GM19193 (cell line): Measurements from ENCODE around the gene RTTN.

ENCODE experiments used
- POLR2A ChIP-seq: IDR thresholded peaks from 4 replicates; pipeline ENCODE4 v1.6.1; 2011; ENCODE audit not compliant: insufficient read depth, insufficient read length; ENCODE audit errors: extremely low read depth

The RTTN gene

GRCh38 chr18:70205421-70206397 is at the start of gene RTTN:
Gene RTTN, minus strand, starts transcription at chr18:70205687. Its CDS starts 29 bp downstream, at chr18:70205658.
- TF ChIP-seq POLR2A: peak; percentile 78

GRCh38 chr18:70250781-70251180 is 45.3 kb upstream of the RTTN start:
- TF ChIP-seq POLR2A: no peak

- TF ChIP-seq POLR2A: no peak
These were observed 43.6 kb upstream of the RTTN start for GRCh38 chr18:70249118-70249517.

GRCh38 chr18:70246061-70246466 is 40.6 kb upstream of the RTTN start:
- TF ChIP-seq POLR2A: no peak

- TF ChIP-seq POLR2A: no peak
These were observed 37.8 kb upstream of the RTTN start for GRCh38 chr18:70243131-70243929.

DNA sequence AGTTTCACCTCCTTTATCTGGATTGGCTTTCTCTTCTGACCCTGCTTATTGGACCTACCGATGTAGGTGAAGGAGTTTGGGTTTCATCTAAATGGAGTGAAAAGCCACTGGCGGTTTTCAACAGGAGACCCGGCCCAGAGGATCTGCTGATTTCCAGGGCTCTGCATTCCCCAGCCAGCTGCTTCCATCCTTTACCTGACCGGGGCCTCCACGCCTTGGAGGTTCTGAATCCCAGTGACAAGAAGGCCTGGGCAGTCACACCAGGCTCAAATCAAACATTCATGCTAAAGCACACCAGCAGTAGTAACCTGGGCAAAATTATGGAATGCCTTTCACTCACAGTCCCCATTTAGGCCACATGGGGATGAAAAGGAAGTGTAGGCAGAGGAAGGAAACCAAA is 30.0 kb upstream of the RTTN start:
- TF ChIP-seq POLR2A: no peak

GRCh38 chr18:70234667-70235459 is 29.4 kb upstream of the RTTN start:
- no peak for TF ChIP-seq POLR2A

DNA sequence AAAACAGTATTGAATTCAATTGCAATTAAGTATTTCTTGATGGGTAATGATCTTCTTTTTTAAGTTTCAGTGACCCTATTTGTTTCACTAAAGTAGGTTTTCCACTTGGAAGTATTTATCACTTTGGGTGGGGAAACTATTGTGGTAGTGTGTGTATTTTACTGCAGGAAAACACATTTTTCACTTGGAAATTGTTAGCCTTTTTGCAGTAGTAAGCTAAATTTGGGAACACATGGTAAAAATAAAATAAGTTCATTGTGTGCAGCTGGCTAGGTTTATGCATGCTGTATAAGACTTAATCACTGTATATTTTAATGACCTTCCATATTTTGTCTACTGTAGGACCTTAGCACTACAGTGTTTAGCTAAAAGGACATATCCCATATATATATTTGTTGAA is 28.5 kb upstream of the RTTN start:
- no peak for TF ChIP-seq POLR2A

DNA sequence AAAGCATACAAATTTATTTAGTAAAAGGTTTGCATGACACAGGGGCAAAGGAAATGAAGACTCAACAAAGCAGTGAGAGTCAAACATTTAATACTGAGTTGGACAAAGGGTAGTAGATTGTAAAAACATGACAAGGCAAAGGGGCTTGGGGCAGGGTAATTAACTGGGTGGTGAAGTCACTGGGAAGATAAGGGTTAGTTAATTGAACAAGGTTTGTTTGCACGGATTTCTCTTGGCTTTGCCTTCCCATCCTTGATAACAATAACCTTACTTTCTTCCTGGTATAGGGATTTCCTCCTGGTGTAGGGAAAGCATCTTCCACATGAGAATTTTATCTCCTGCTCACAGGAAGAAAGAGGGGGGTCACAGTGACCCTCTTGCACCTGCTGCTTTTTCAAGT is 26.8 kb upstream of the RTTN start:
- no peak for TF ChIP-seq POLR2A

- TF ChIP-seq POLR2A: no peak
These were observed 24.2 kb upstream of the RTTN start for GRCh38 chr18:70229639-70230038.

DNA sequence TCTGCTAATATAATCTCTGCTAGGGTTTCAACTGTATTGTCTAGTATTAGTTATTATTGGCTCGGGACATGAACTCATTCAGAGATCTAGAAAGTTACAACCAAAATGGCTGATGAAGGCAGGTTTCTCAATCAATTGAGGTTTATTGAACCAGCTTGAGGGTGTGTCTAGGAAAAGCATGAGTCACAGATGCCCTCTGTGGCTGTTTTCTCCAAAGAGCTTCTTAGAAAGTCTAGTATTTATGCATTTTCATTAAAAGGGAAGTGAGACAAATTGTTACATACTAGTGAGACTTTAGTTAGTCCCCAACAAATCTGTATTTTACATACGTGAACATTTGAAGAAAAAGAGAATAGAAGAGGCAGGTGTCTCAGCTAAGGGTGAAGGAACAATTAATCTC is 23.0 kb upstream of the RTTN start:
- no peak for TF ChIP-seq POLR2A

GRCh38 chr18:70227438-70227837 is 22.0 kb upstream of the RTTN start:
- no peak for TF ChIP-seq POLR2A

- TF ChIP-seq POLR2A: no peak
These were observed 16.4 kb upstream of the RTTN start for GRCh38 chr18:70221915-70222278.

DNA sequence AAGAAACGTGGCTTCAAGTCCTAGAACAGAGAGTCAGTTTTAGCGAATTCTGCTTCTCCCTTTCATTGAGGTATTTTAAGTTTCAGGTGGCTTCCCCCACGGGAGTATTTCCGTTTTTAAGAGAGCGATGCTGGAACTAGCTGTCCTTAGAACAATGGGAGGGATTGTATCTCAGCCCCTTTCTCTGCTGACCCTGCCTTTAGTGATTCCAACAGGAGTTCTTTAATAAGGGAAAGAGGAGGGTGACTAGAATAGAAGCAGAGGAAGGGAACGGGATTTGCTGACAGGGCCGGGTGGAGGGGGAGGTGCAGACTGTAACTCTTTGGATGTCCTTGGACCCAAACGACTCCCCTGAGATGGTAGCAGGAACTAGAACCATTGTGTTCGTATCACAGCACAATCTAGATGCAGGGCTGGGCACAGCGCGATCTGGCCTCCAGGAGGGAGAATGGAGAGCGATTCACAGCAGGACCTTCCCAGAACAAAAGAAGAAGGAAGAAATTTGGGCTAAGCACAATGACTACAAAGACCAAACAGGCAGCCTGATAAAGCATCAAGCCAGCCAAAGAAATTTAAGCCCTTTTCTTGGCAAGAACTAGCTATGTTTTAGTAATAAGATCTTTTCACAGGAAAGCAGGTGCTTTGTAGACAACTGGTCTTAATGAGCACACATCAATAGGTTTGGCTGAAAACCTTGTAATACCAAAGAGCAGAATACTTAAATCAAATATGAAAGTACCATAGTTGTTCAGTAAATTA is 15.8 kb upstream of the RTTN start:
- TF ChIP-seq POLR2A: no peak
